HEK293 (cell line): ENCODE measurements around the gene SLC52A3.

Source experiments
- ZNF580 ChIP-seq: fragments of 450-650 bp; formaldehyde crosslinking; IDR thresholded peaks from 2 replicates; pipeline ENCODE4 v1.5.1; 2016; ENCODE audit warnings: missing biosample characterization, missing genetic modification characterization
- ZSCAN23 ChIP-seq: fragments of 450-650 bp; formaldehyde crosslinking; IDR thresholded peaks from 2 replicates; pipeline ENCODE4 v1.5.1; 2016; ENCODE audit warnings: missing biosample characterization, missing genetic modification characterization

DNA sequence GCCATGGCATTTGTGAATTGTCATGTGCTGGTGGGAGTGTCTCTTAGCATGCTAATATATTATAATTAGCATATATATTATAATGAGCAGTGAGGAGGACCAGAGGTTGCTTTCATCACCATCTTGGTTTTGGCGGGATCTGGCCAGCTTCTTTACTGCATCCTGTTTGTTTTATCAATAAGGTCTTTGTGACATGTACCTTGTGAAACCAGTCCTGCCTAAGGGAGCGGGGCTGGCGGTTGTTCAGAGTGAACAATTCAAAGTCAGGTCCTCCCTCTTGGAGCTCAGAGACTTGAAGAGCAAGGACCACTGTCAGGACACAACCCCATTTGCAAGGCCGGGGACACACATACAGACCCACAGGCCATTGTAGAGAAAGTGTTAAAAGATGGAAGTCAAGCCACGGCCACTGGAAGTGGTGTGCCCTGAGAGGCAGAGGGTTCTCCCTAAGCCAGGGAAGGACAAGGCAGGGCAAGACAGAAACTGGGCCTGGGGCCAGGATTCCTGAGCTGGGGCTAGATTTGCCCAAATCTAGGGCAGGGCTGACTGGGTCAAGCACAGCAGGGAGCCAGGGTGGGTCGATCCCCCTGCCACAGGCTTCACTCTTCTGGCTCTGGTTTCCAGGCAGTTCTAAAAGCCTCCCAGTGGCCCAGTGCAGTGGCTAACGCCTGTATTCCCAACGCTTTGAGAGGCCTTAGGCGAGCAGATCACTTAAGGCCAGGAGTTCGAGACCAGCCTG, 14.2 kb downstream of the SLC52A3 start:
- TF ChIP-seq ZSCAN23 (tag by site-specific recombination): no peak
- no peak for TF ChIP-seq ZNF580
